BLaER1 treated with 17β-estradiol and CSF1 and Interleukin-3, amounts not matched to agents 10 nM and 100 nM (cell line): ENCODE results near the gene SRD5A1.

Source experiments
- H3K27ac ChIP-seq, 11 experiments: shearing (Covaris generic); formaldehyde crosslinking; 2 replicates each; pipeline ENCODE4 v1.8.1; 2022
- H3K27me3 ChIP-seq, 11 experiments: shearing (Covaris generic); formaldehyde crosslinking; 2 replicates each; pipeline ENCODE4 v1.8.1; 2022
- H3K36me3 ChIP-seq, 11 experiments: shearing (Covaris generic); formaldehyde crosslinking; 2 replicates each; pipeline ENCODE4 v1.8.1; 2022
- H3K4me1 ChIP-seq, 10 experiments: shearing (Covaris generic); formaldehyde crosslinking; 2 replicates each; pipeline ENCODE4 v1.8.1; 2022
- H3K4me2 ChIP-seq, 11 experiments: shearing (Covaris generic); formaldehyde crosslinking; 2 replicates each; pipeline ENCODE4 v1.8.1; 2022
- H3K4me3 ChIP-seq, 10 experiments: shearing (Covaris generic); formaldehyde crosslinking; 2 replicates each; pipeline ENCODE4 v1.8.1; 2022
- H3K9ac ChIP-seq, 11 experiments: shearing (Covaris generic); formaldehyde crosslinking; 2 replicates each; pipeline ENCODE4 v1.8.1; 2022
- H3K9me3 ChIP-seq, 11 experiments: shearing (Covaris generic); formaldehyde crosslinking; replicated peaks in 1 of 11; 2 replicates each; pipeline ENCODE4 v1.8.1; 2022
- H4K20me1 ChIP-seq, 11 experiments: shearing (Covaris generic); formaldehyde crosslinking; 2 replicates each; pipeline ENCODE4 v1.8.1; 2022
- Cebpa-rat ChIP-seq, 11 experiments: shearing (Covaris generic); IDR thresholded peaks; 2 replicates each; pipeline ENCODE4 v1.8.1; 2022

SRD5A1 gene

GRCh38 chr5:6717247-6717646, 84.0 kb downstream of the SRD5A1 start:
- no peaks in the 10 kb centered on the region for H3K9me3 ChIP-seq
- peaks cover 75 to 82% (median 82%) of the 10 kb centered on the region in 11 experiments for H4K20me1 ChIP-seq
- H3K27ac ChIP-seq, result no peak overlapping the region
- peak overlapping the region; percentile 91 to 99 (median 95) for H3K4me2 ChIP-seq
- no peak for TF ChIP-seq Cebpa-rat (IDR thresholded peaks at IDR 0.05)
- no peaks in the 10 kb centered on the region for H3K27me3 ChIP-seq
- H3K36me3 ChIP-seq, result peaks cover 4 to 50% (median 32%) of the 10 kb centered on the region in 11 experiments; a peak in 17 of 22 replicates
- H3K4me3 ChIP-seq, result peak overlapping the region in 4 of 10 experiments; percentile 74 to 85 (median 84); a peak in 3 of 20 replicates
- peaks cover 66 to 75% (median 71%) of the 10 kb centered on the region in 10 experiments for H3K4me1 ChIP-seq
- H3K9ac ChIP-seq, result peak overlapping the region in 5 of 11 experiments; percentile 85 to 94 (median 90); a peak in 5 of 22 replicates

GRCh38 chr5:6717687-6718086, 84.4 kb downstream of the SRD5A1 start:
- Histone ChIP-seq H3K27me3 (no peaks in the 10 kb centered on the region), H3K9me3 (no peaks in the 10 kb centered on the region), H3K4me1 (peaks cover 71 to 79% (median 75%) of the 10 kb centered on the region in 10 experiments), H3K4me3 (no peak overlapping the region), H3K36me3 (peaks cover 4 to 50% (median 32%) of the 10 kb centered on the region in 11 experiments; a peak in 17 of 22 replicates), H3K4me2 (peak overlapping the region; percentile 91 to 99 (median 95)), H3K27ac (no peak overlapping the region), H4K20me1 (peaks cover 80 to 87% (median 86%) of the 10 kb centered on the region in 11 experiments), H3K9ac (peak overlapping the region in 4 of 11 experiments; percentile 7 to 94 (median 91); a peak in 3 of 22 replicates)
- no peak for TF ChIP-seq Cebpa-rat (IDR thresholded peaks at IDR 0.05)

DNA sequence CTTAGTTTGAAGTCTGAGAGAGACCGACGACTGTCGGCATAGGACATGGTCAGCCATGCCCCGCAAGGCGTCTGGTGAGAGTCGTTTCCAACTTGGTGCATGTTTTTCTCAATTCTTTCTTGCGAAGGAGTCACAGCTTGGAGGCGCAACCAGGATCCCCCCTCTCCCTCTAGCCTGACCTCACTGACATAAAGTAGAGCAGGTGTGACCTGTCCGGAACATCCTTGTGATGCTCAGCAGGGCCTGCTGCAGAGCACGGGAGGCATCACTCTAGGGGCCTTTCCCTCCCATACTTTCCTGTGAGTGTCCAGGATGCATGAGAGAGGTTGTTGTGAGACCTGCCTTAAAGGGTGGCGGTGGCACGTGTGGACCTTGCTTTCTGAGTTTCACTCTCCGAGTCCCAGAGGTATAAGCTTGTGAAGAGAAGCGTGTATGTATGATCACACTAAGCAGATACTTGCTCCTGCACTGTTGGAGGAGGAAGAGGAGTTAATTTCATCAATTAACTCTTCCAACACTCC, 85.0 kb downstream of the SRD5A1 start:
- H3K27ac ChIP-seq, result no peak overlapping the region
- no peaks in the 10 kb centered on the region for H3K9me3 ChIP-seq
- H3K9ac ChIP-seq, result 0 out of 22 replicates have a peak overlapping the region, but pooled peaks of 2 of the 11 experiments have one; percentile 15 to 90
- H3K4me2 ChIP-seq, result peak overlapping the region; percentile 91 to 99 (median 95)
- H3K36me3 ChIP-seq, result peaks cover 7 to 53% (median 32%) of the 10 kb centered on the region in 11 experiments; a peak in 17 of 22 replicates
- no peak for TF ChIP-seq Cebpa-rat (IDR thresholded peaks at IDR 0.05)
- H3K27me3 ChIP-seq, result no peaks in the 10 kb centered on the region
- peaks cover 76 to 85% (median 81%) of the 10 kb centered on the region in 10 experiments for H3K4me1 ChIP-seq
- no peak overlapping the region for H3K4me3 ChIP-seq
- peaks cover 85 to 92% (median 92%) of the 10 kb centered on the region in 11 experiments for H4K20me1 ChIP-seq

- Histone ChIP-seq H3K9me3 (no peaks in the 10 kb centered on the region), H4K20me1 (peaks cover 90 to 97% (median 97%) of the 10 kb centered on the region in 11 experiments), H3K4me2 (peak overlapping the region; percentile 91 to 99 (median 95); a peak in 21 of 22 replicates), H3K36me3 (peaks cover 9 to 58% (median 33%) of the 10 kb centered on the region in 11 experiments; a peak in 17 of 22 replicates), H3K27ac (no peak overlapping the region), H3K27me3 (no peaks in the 10 kb centered on the region), H3K9ac (no peak overlapping the region), H3K4me1 (peaks cover 81 to 90% (median 86%) of the 10 kb centered on the region in 10 experiments), H3K4me3 (no peak overlapping the region)
- no peak for TF ChIP-seq Cebpa-rat (IDR thresholded peaks at IDR 0.05)
Observed at GRCh38 chr5:6718718-6719117, 85.5 kb downstream of the SRD5A1 start.

- Histone ChIP-seq H3K4me3 (no peak overlapping the region), H3K27ac (no peak overlapping the region), H3K27me3 (no peaks in the 10 kb centered on the region), H3K4me1 (peaks cover 85 to 97% (median 92%) of the 10 kb centered on the region in 10 experiments), H3K4me2 (peak overlapping the region; percentile 26 to 99 (median 86); a peak in 21 of 22 replicates), H3K36me3 (peaks cover 9 to 65% (median 40%) of the 10 kb centered on the region in 11 experiments; a peak in 19 of 22 replicates), H4K20me1 (peaks cover 97 to 100% (median 100%) of the 10 kb centered on the region in 11 experiments), H3K9me3 (no peaks in the 10 kb centered on the region), H3K9ac (peak overlapping the region in 2 of 11 experiments; percentile 4 to 34; a peak in 1 of 22 replicates)
- no peak for TF ChIP-seq Cebpa-rat (IDR thresholded peaks at IDR 0.05)
Observed at GRCh38 chr5:6719417-6719816, 86.2 kb downstream of the SRD5A1 start.

DNA sequence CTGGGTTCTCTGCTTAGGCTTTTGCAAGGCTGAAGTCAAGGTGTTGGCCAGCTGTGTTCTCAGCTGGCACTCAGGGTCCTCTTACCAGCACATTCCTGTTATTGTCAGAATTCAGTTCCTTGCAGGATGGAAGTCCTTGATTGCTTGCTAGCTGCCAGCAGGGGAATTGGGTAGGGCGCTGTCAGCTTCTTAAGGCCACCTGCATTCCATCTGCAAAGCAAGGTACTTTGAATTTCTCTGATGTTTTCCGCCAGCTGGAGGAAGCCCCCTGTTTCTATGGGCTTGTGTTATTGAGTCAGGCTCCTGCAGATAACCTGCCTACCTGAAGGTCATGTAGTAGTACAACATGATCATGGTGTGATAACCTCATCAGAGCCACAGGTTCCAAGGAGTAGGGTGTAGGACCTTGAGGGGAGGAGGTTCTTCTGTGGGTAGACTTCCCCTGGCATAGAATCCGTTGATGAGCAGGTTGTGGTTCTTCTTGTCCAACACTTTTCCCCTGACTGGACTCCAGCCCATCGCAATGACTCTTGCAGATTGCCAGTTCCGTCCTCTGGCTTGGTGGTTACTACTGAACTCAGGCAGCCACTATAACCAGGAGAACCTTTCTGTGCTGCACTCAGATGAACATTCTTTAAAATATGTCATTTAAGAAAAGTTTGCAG, 86.8 kb downstream of the SRD5A1 start:
- H3K27me3 ChIP-seq, result no peaks in the 10 kb centered on the region
- peaks cover 88 to 100% (median 99%) of the 10 kb centered on the region in 10 experiments for H3K4me1 ChIP-seq
- H3K4me3 ChIP-seq, result no peak overlapping the region
- H3K36me3 ChIP-seq, result peaks cover 13 to 71% (median 45%) of the 10 kb centered on the region in 11 experiments; a peak in 19 of 22 replicates
- H4K20me1 ChIP-seq, result peaks cover 98 to 100% (median 100%) of the 10 kb centered on the region in 11 experiments
- H3K27ac ChIP-seq, result no peak overlapping the region
- 0 out of 22 replicates have a peak overlapping the region, but pooled peaks of 2 of the 11 experiments have one; percentile 4 to 34 for H3K9ac ChIP-seq
- H3K4me2 ChIP-seq, result peak overlapping the region; percentile 26 to 99 (median 86)
- TF ChIP-seq Cebpa-rat (IDR thresholded peaks at IDR 0.05), result no peak
- H3K9me3 ChIP-seq, result no peaks in the 10 kb centered on the region

- Histone ChIP-seq H3K4me1 (peaks cover 87 to 100% (median 99%) of the 10 kb centered on the region in 10 experiments), H3K4me2 (peak overlapping the region; percentile 57 to 99 (median 86)), H3K9ac (peak overlapping the region in 2 of 11 experiments; percentile 7 to 20; a peak in 1 of 22 replicates), H3K4me3 (no peak overlapping the region), H3K9me3 (no peaks in the 10 kb centered on the region), H3K36me3 (peaks cover 13 to 77% (median 48%) of the 10 kb centered on the region in 11 experiments; a peak in 19 of 22 replicates), H3K27ac (no peak overlapping the region), H3K27me3 (no peaks in the 10 kb centered on the region), H4K20me1 (peaks cover 97 to 100% (median 100%) of the 10 kb centered on the region in 11 experiments)
- TF ChIP-seq Cebpa-rat (IDR thresholded peaks at IDR 0.05), result no peak
Observed at GRCh38 chr5:6720561-6720921, 87.3 kb downstream of the SRD5A1 start.

DNA sequence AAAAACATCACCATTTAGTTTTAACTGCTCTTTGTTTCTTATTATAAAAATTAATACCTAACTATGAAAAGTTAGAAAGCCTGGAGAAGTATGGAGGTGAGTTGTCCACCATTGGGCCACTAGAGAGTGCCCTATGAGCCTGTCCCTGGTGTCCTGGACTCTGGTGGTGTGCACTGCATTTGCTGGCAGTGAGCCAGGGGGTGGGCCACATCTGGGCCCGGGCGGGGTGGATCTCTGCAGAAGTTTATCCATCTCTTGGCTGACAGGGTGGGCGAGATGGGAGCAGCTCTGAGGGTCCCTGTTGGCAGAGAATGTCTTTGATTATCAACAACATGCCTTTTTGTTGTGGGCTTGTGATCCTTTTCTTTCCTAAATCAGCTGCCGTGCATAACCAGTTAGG, 88.2 kb downstream of the SRD5A1 start:
- no peak for TF ChIP-seq Cebpa-rat (IDR thresholded peaks at IDR 0.05)
- H3K27me3 ChIP-seq, result no peaks in the 10 kb centered on the region
- peaks cover 87 to 100% (median 99%) of the 10 kb centered on the region in 10 experiments for H3K4me1 ChIP-seq
- peak overlapping the region in 8 of 10 experiments; percentile 23 to 59 (median 44); a peak in 10 of 20 replicates for H3K4me3 ChIP-seq
- peaks cover 20 to 75% (median 48%) of the 10 kb centered on the region in 11 experiments; a peak in 20 of 22 replicates for H3K36me3 ChIP-seq
- H3K27ac ChIP-seq, result peak overlapping the region; percentile 43 to 71 (median 62); a peak in 18 of 22 replicates
- peaks cover 97 to 100% (median 100%) of the 10 kb centered on the region in 11 experiments for H4K20me1 ChIP-seq
- H3K4me2 ChIP-seq, result peak overlapping the region; percentile 57 to 99 (median 86)
- H3K9me3 ChIP-seq, result no peaks in the 10 kb centered on the region
- H3K9ac ChIP-seq, result peak overlapping the region in 10 of 11 experiments; percentile 49 to 71 (median 60); a peak in 17 of 22 replicates
